GM18499 (cell line): ENCODE data around the gene USP48.

ENCODE experiments used
- ATAC-seq: cut with Tn5 transposase; IDR thresholded peaks from one replicate; pipeline ENCODE4 v1.9.1; 2021; ENCODE audit warnings: moderate number of reproducible peaks; ENCODE audit not compliant: insufficient read depth, unreplicated experiment

Gene USP48

GRCh38 chr1:21754583-21754982, 28.4 kb downstream of the USP48 start:
- no peak for ATAC-seq

- ATAC-seq: no peak
Measured at GRCh38 chr1:21752186-21752585, 30.8 kb downstream of the USP48 start.

GRCh38 chr1:21751281-21751680, 31.7 kb downstream of the USP48 start:
- no peak for ATAC-seq

- ATAC-seq: no peak
Measured at GRCh38 chr1:21750841-21751240, 32.1 kb downstream of the USP48 start.

- ATAC-seq: no peak
Measured at GRCh38 chr1:21749859-21750468, 33.0 kb downstream of the USP48 start.

- ATAC-seq: no peak
Measured at GRCh38 chr1:21749109-21749508, 33.8 kb downstream of the USP48 start.

- no peak for ATAC-seq
Measured at GRCh38 chr1:21743476-21743875, 39.5 kb downstream of the USP48 start.

- ATAC-seq: no peak
Measured at GRCh38 chr1:21742578-21742977, 40.4 kb downstream of the USP48 start.

GRCh38 chr1:21741206-21741605, 41.7 kb downstream of the USP48 start:
- no peak for ATAC-seq

GRCh38 chr1:21736876-21737275, 46.1 kb downstream of the USP48 start:
- ATAC-seq: no peak

GRCh38 chr1:21736011-21736410, 46.9 kb downstream of the USP48 start:
- no peak for ATAC-seq

GRCh38 chr1:21734526-21734925, 48.4 kb downstream of the USP48 start:
- ATAC-seq: no peak

GRCh38 chr1:21732664-21733063, 50.3 kb downstream of the USP48 start:
- ATAC-seq: no peak

GRCh38 chr1:21725748-21726392, 57.1 kb downstream of the USP48 start:
- ATAC-seq: no peak

- ATAC-seq: no peak
Measured at GRCh38 chr1:21724570-21724969, 58.4 kb downstream of the USP48 start.

GRCh38 chr1:21724098-21724497, 58.9 kb downstream of the USP48 start:
- no peak for ATAC-seq

- no peak for ATAC-seq
Measured at GRCh38 chr1:21721295-21721985, 61.5 kb downstream of the USP48 start.

- no peak for ATAC-seq
Measured at GRCh38 chr1:21716169-21716568, 66.8 kb downstream of the USP48 start.

GRCh38 chr1:21707891-21708290, 75.1 kb downstream of the USP48 start:
- no peak for ATAC-seq

- no peak for ATAC-seq
Measured at GRCh38 chr1:21707086-21707840, 75.7 kb downstream of the USP48 start.
